Measurements from ENCODE around the gene GLOD5.

DNA sequence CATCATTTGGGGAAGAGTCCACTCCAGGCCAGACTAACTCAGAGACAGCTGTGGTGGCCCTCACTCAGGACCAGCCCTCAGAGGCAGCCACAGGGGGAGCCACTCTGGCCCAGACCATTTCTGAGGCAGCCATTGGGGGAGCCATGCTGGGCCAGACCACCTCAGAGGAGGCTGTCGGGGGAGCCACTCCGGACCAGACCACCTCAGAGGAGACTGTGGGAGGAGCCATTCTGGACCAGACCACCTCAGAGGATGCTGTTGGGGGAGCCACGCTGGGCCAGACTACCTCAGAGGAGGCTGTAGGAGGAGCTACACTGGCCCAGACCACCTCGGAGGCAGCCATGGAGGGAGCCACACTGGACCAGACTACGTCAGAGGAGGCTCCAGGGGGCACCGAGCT lies 61.5 kb downstream of the GLOD5 start:
- TF ChIP-seq, protein P1, sequence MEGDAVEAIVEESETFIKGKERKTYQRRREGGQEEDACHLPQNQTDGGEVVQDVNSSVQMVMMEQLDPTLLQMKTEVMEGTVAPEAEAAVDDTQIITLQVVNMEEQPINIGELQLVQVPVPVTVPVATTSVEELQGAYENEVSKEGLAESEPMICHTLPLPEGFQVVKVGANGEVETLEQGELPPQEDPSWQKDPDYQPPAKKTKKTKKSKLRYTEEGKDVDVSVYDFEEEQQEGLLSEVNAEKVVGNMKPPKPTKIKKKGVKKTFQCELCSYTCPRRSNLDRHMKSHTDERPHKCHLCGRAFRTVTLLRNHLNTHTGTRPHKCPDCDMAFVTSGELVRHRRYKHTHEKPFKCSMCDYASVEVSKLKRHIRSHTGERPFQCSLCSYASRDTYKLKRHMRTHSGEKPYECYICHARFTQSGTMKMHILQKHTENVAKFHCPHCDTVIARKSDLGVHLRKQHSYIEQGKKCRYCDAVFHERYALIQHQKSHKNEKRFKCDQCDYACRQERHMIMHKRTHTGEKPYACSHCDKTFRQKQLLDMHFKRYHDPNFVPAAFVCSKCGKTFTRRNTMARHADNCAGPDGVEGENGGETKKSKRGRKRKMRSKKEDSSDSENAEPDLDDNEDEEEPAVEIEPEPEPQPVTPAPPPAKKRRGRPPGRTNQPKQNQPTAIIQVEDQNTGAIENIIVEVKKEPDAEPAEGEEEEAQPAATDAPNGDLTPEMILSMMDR (IDR thresholded peaks at IDR 0.05; ENCODE audit: insufficient read depth, low read length) = no peak
- no peak for TF ChIP-seq POLR2AphosphoS5 (IDR thresholded peaks at IDR 0.05; ENCODE audit: low read depth)

Data from HL-60 (cell line).